ENCODE measurements around the gene ETV1.

DNA sequence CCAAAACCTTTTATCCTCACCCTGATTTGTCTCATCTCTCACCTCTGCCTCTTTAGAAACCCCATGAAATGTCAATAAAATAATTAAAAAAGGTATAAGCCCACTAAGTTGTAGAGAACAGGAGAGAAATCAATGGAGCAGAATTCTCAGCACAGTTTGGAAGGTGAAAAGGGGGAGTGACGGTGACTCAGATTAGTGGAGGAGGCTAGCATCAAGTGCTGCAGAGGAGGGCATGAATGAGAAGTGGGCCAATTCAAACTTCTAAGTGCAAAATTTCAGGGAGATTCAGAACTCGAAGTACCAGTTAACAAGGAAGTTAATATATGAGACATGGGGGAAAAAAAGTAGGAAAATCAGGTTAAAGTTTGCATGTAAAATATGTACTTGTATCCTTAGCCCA is 34.9 kb upstream of the ETV1 start:
- TF ChIP-seq, protein P1, sequence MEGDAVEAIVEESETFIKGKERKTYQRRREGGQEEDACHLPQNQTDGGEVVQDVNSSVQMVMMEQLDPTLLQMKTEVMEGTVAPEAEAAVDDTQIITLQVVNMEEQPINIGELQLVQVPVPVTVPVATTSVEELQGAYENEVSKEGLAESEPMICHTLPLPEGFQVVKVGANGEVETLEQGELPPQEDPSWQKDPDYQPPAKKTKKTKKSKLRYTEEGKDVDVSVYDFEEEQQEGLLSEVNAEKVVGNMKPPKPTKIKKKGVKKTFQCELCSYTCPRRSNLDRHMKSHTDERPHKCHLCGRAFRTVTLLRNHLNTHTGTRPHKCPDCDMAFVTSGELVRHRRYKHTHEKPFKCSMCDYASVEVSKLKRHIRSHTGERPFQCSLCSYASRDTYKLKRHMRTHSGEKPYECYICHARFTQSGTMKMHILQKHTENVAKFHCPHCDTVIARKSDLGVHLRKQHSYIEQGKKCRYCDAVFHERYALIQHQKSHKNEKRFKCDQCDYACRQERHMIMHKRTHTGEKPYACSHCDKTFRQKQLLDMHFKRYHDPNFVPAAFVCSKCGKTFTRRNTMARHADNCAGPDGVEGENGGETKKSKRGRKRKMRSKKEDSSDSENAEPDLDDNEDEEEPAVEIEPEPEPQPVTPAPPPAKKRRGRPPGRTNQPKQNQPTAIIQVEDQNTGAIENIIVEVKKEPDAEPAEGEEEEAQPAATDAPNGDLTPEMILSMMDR (IDR thresholded peaks at IDR 0.05): no peak
- no peak for TF ChIP-seq POLR2A (IDR thresholded peaks at IDR 0.05)
